Keratinocyte (primary cell): Measurements from ENCODE around the gene LDB2.

Source experiments
- CTCF ChIP-seq, 3 experiments: IDR thresholded peaks in 1 of 3; conservative IDR thresholded peaks in 1 of 3; optimal IDR thresholded peaks in 1 of 3; 2 replicates in 2 of 3; 3 replicates in 1 of 3; pipeline versions ENCODE3 to v1.5.1; 2011; ENCODE audit warnings: low read length in 3 of 3, mild to moderate bottlenecking in 3 of 3, moderate library complexity in 2 of 3, control low read depth in 1 of 3, inconsistent platforms in 1 of 3; ENCODE audit not compliant: insufficient read depth in 2 of 3; ENCODE audit errors: extremely low read depth in 1 of 3
- EZH2 ChIP-seq: IDR thresholded peaks from one replicate; pipeline ENCODE4 v1.6.1; 2012; ENCODE audit warnings: inconsistent platforms, mild to moderate bottlenecking, low read length, moderate library complexity

DNA sequence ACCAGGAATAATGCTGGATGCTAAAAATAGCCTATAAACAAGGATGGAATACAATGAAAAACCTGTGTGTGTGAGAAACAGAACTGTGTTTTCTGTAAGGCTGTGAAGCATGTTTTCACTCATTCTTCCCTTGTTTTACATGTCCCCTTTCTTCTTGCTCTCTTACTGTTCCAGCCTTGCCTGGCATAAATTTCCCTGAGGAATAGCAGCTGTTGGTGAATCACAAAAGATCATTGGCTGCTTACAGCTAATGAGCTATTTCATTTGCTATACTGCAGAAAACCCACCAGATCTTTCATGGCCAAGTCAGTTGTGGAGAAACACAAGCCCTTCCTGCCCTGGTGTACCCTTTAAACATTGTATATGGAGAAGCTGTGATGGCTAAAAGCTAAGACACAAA, 91.1 kb downstream of the LDB2 start:
- TF ChIP-seq CTCF (optimal IDR thresholded peaks at IDR 0.05 in 1 of 3, IDR thresholded peaks at IDR 0.05 in 1 of 3, conservative IDR thresholded peaks at IDR 0.05 in 1 of 3; ENCODE audit: extremely low read depth in 1 of 3, insufficient read depth in 2 of 3, low read length in 3 of 3) (no peak), EZH2 (no peak)
